Measurements from ENCODE around the gene CDHR5.

DNA sequence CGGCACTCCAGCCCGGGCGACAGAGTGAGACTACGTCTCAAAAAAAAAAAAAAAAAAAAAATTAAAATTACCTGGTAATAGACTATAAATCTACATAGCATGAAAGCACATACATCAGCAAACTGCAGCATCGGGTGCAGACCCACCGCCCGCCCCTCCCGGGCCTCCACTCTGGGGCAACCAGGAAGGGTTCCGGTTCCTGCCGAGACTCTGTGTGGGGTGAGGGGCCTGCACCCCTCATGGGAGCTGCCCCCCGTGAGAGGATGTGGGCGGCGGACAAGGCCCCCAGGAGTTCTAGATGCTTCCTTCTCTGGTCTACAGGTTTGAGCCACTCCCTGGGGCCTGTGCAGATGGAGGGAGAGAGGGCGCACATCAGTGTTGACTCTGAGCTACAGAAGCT is 21.5 kb upstream of the CDHR5 start:
- TF ChIP-seq, protein P1, sequence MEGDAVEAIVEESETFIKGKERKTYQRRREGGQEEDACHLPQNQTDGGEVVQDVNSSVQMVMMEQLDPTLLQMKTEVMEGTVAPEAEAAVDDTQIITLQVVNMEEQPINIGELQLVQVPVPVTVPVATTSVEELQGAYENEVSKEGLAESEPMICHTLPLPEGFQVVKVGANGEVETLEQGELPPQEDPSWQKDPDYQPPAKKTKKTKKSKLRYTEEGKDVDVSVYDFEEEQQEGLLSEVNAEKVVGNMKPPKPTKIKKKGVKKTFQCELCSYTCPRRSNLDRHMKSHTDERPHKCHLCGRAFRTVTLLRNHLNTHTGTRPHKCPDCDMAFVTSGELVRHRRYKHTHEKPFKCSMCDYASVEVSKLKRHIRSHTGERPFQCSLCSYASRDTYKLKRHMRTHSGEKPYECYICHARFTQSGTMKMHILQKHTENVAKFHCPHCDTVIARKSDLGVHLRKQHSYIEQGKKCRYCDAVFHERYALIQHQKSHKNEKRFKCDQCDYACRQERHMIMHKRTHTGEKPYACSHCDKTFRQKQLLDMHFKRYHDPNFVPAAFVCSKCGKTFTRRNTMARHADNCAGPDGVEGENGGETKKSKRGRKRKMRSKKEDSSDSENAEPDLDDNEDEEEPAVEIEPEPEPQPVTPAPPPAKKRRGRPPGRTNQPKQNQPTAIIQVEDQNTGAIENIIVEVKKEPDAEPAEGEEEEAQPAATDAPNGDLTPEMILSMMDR (IDR thresholded peaks at IDR 0.05; ENCODE audit: insufficient read depth, low read length, poor library complexity, severe bottlenecking): no peak
- TF ChIP-seq EZH2phosphoT487 (conservative IDR thresholded peaks at IDR 0.05; ENCODE audit: low read length): no peak

Measured in SU-DHL-6 (cell line).